Measurements from ENCODE around the gene OR1B1.
"Not testable (repeated sequence)": the region's sequence is repeated elsewhere in the genome, so short reads cannot be mapped to it uniquely, and the experiment has no call there.

The OR1B1 gene

GRCh38 chr9:122657527-122657926, at the start of gene OR1B1:
Gene OR1B1, minus strand, starts transcription at chr9:122657627.
- DNase-seq = no peak

DNA sequence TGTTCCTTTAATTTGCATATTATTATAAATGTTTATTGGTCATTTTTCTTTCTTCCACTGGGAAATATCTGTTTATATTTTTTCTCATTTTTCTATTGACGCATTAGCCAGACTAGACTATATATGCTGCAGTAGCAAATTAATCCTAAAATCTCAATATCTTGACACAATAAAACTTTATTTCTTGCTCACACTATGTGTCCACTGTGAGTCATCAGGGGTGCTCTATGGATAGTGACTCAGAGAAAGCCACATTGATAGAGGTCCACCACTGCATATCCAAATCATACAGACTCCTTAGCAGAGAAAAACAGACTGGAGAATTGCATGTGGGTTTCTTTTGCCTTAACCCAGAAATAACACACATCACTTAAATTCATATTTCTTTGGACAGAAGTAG, 38.3 kb upstream of the OR1B1 start:
- no peak for DNase-seq

DNA sequence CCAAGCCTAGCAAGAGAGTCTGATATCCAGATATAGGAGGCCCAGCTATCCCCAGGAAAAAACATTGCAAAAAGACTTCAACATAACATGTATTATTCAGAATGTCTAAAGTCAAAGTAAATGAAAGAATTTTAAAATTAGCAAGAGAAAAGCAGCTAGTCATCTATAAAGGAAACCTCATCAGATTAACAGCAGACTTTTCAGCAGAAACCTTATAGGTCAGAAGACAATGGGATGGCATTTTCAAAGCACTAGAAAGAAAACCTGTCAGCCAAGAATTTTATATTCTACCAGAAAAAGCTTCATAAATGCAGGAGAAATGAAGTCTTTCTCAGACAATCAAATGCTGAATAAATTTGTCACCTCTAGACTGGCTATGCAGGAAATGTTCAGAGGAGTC, 27.4 kb upstream of the OR1B1 start:
- no peak for DNase-seq

GRCh38 chr9:122672481-122672880, 15.1 kb upstream of the OR1B1 start:
- DNase-seq = no peak

DNA sequence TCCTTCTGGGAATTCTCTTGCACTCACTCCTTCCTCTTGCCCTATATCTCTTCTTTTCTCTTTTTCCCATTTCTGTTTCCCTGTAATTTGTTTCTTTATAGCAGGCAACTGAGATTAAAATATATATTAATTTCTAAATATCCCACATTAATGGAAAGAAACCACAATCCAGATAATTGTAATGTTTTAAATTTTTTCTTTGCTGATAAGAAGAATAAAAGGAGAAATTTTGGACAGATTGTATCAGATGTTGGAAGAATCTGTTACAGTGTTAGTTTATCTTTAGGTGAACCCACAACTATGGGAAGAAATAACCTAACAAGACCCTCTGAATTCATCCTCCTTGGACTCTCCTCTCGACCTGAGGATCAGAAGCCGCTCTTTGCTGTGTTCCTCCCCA, 4.0 kb upstream of the OR1B1 start, which contains the start of gene OR1L1:
TSS of gene OR1L1 (plus strand) at position 301 of the 400 bp plus-strand sequence. CDS start at position 301, 0 bp downstream.
- no peak for DNase-seq

DNA sequence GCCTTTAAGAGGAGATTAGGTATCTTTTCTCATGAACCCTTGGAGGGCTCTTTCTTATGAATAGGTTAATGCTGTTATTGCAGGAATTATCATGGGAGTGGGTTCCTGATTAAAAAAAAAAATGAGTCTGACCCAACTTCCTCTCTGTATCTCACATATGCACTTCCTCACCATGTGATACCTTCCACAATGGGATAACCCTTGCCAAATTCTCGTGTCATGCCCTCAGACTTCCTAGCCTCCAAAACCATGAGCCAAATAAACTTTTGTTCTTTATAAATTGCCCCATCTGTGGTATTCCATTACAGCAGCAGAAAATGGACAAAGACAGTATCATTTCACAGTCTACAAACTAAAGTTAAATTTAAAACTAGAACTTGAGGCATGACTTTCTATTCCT, 1.0 kb downstream of the OR1B1 start:
- DNase-seq = no peak

DNA sequence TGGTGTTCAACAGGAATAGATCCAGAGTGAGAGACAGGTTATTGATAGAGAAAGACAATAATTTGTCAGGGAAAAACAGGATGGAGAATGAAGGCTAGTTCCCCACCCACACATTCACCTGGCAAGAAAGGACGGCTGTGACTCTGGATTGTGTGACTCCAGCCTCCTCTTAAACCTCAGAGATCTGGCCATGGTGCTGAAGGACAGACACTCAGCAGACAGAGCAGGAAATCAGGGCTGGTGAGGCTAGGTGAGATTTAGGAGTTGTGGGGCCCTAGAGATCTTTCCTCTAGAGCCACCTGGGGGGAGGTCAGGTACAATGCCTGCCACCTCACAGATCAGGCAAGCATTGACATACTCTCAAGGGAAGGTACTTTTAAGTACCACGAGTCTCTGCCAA, 15.2 kb downstream of the OR1B1 start:
- DNase-seq = no peak

- no peak for DNase-seq
Observed at GRCh38 chr9:122619996-122620395, 37.4 kb downstream of the OR1B1 start.

- DNase-seq = no peak
Observed at GRCh38 chr9:122614362-122614761, 43.1 kb downstream of the OR1B1 start, which contains the start of gene OR1Q1. Gene OR1Q1, plus strand, starts transcription at chr9:122614738. Its CDS starts 0 bp downstream, at chr9:122614738.

DNA sequence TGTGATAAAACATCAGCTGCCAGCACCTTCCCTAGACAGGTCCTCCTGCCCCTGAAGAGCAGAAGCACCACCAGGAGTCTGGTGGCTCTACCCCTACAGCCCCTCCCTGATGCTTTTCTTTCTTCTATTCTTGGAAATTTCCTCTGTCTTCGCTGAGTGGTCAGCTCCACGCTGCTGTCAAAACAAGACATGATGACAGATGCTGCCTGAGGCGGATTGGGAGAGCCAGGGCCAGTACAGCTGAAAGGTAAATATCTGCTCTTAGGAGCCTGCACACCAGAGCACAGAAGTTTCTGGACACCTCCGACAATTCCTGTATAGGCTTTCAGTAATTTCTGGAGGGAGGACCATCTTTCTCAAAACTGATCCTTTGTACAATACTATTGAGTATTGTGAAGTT, 47.6 kb downstream of the OR1B1 start:
- DNase-seq = no peak

DNA sequence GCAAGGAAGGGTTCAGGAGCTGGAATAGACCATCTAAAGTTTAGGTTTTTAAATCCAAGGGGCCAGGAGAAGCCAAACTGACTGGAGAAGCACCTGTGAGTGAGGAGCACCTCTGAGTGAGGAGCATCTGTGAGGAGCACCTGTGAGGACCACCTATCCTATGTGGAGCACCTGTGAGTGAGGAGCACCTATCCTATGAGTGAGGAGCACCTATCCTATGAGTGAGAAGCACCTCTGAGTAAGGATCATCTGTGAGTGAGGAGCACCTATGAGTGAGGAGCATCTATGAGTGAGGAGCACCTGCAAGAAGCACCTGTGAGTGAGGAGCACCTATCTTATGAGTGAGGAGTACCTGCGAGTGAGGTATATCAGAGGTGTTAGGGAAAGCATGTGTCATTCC, 50.8 kb downstream of the OR1B1 start:
- DNase-seq = no peak

DNA sequence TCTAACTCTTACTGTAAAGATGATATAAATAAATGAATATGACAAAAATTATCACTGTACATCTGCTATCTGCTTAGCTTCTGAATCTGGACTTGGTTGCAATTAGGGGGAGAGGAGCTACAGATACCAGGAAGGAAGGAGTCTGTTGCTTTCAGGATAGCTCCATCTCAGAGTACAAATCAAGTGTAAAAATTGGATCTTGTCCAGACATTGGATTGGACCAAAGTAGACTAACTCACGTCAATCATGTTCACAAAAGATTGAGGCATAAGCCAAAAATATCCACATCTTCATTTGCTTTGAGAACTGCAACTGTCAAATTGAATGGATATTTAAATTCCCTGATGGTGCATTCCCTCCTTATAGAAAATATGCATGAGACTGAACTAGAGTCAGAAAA, 51.7 kb downstream of the OR1B1 start:
- DNase-seq = no peak

GRCh38 chr9:122583284-122583683, 74.1 kb downstream of the OR1B1 start, which contains the start of gene OR1L8:
Gene OR1L8, minus strand, starts transcription at chr9:122583384. Its CDS starts 14,907 bp downstream, at chr9:122568477.
- not testable (repeated sequence) for DNase-seq

GRCh38 chr9:122580360-122580759, 77.1 kb downstream of the OR1B1 start:
- DNase-seq = no peak

DNA sequence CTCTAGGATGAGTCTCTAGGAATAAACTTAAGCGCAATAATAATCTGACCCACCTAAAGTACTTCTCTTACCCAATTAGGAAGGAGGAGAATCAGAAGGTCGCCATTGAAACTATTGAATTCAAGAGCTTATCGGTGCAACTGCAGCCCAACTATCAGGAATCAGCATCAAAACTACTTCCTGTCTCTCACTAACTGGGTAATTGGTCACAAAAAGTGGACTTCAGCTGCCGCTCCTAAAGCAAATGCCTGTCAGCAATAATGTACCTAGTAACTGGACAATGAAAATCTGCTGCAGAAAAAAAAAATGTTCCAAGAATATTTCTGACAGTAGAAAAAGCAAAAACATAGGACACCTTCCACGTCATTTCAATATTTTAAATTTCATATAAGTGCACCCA, 77.6 kb downstream of the OR1B1 start:
- DNase-seq = no peak
